Midbrain (tissue), 1 donor: ENCODE data around the gene TIRAP.
A peak's percentile ranks its signal among the peaks of the same experiment; 100 is the strongest.
"Not testable (repeated sequence)": the region's sequence is repeated elsewhere in the genome, so short reads cannot be mapped to it uniquely, and the experiment has no call there.

Source experiments
- DNase-seq: peaks from one replicate; lab custom pipeline; 2025; lab: John Stamatoyannopoulos, UW

The TIRAP gene

DNA sequence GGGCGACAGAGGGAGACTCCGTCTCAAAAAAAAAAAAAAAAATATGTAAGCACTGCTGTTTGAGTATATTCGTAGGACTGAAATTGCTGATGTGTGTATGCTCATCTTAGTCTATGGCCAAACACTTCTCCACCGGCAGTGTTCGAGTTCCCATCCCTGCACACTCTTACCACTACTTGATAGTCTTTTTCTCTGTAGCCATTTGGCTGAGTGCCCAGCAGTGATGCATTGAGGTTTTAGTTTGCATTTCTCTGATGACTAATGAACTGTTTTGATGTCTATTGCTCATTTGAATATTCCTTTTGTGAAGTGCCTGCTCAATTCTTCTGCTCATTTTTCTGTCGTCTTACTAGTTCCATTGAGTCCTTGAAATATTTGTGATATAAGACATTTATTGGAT, 1.9 kb downstream of the TIRAP start:
- DNase-seq = no peak

DNA sequence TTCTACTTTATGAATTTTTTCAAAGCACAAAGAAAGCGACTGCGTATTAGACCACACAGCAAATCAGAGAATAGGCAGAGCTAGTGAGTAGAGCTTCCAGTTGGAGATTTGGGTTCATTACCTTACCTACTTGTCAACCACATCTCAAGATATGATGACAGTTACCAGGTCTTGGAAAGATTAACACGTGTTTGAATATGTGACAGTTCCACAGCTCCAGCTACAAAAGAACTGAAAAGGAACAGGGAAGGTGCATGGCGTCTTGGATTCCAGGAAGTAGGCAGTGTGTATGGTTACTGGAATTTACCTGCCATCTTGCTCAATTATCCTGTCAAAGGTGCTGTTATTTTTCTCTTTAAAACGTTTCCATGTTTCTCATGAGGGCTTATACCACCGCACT, 5.3 kb downstream of the TIRAP start:
- no peak for DNase-seq

DNA sequence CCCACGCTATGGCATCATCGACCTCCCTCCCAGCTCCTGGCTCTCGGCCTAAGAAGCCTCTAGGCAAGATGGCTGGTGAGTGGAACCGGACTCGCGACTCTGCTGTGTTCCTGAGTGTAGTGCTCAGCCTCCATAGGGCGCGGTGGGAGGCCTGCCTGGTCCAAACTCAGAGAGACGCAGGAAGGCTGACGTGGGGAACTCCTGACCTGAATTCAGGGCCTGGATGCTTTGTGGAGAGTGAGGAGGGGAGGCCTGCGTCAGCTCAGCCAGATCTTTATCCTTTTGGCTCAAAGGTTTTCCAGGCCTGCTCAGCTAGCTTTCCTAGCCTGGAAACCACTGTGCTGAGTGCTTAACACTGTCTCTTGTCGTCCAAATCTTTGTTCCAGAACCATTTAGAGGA, 8.0 kb downstream of the TIRAP start:
- DNase-seq = no peak

DNA sequence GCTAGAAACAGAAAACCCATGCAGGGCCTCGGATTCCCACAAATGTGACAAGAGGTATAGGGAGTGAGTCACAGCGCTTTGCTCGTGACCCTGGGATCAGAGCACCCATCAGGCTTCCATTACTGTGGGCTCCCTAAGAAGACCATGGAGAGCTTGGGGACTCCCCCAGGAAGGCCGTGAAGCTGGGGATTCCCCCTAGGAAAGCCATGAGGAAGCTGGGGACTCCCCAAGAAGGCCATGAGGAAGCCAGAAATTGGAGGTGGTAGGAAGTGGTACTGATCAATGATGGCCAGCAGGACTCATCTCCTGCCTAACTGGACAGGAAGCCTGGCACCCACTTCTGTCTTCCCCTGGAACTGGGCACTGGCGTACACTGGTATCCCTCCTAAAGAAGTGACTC, 10.8 kb downstream of the TIRAP start:
- DNase-seq = no peak

DNA sequence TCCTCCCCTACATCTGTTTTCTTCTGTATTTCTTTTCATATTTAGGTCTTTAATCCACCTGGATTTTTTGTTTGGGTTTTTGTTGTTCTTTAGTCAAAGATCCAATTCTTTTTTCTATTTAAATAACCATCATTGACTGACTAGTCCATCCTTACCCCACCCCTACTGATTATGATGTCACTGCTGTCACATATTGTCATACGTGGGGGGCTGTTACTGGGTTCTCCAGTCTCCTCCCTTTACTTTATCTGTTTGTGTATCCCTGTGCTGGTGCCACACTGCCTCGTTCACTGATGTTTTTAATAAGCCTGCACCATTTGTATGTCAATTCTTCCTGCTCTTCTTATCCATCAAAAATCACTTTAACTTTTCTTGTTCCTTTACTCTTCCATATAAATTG, 14.1 kb downstream of the TIRAP start:
- no peak for DNase-seq

DNA sequence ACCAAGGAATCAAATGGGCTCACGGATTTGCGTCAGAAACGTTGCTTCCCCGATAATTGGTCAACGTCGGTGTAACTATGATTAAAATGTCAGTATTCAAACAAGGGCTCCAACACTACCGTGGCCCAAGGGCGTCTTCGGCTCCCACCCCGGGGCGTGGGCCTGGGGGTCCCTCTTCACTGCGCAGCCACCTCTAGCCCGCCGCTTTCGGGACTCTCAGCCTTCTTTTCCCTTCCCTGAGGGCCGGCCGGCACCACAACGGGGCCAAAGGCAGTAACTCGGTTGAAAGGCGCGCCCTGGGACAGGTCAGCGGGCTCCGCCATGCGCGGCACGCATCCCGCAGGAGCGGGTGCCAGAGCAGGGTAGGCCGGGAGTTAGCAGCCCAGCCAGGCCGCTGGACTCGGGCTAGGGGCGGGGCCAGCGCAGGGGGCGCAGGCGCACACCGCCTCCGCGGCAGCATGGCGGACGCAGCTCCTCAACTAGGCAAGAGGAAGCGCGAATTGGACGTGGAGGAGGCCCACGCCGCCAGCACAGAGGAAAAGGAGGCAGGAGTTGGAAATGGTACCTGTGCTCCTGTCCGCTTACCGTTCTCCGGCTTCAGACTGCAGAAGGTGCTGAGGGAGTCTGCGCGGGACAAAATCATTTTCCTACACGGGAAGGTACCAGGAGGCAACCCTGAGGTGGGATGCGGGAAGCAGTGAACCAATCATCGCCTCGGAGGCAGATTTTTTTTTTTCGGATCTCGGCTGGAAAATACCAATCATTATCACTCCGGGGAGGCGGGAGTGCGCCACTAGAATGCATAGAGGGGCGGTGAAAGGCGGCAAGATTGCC, 20.9 kb downstream of the TIRAP start, which contains the start of gene DCPS:
Gene DCPS (plus strand): TSS at position 438 of the 834 bp plus-strand sequence. CDS start 21 bp downstream, at position 459.
- peak; percentile 95 for DNase-seq

DNA sequence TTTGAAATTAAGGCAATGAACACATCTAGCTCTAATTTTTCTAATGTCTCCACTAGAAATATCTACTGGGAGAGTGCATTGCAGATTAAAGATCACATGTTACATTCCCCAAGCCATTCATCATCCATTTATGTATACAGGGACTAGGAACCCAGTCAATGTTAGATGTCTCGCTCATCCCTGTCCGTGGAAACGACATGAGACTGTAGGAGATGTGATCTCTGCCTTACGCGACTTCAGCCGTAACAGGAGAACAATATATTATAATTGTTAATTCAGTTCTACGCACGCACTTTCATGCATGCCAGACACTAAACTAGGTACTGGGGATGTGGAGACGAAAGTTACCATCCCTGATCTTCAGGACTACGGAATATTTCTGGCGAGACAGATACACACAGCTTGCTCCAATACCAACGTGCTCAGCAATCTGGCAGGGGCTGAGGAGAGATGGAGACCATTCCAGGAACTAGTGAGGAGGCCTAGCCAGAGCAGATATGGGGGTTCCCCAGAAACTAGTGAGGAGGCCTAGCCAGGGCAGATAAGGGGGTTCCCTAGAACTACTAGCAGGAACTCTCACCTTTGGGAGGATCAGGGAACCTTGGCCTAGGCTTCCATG, 21.7 kb downstream of the TIRAP start:
- no peak for DNase-seq

DNA sequence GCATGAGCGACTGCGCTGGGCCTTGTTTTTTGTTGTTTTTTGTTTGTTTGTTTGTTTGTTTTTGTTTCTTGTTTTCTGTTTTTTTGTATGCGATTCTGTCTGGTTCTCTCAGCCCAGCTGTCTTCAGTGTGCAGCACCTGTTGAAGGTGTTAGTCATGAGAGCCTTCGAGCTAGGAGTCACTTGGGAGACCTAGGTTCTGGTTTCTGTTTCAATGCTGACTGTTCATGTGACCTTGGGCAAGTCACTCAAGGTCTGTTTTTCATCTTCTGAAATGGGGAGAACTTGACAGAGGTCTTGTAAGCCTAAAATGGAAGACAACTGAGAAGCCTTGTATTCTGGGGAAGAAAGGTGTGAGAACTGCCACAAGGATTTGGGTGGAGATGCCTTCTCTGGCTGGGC, 22.8 kb downstream of the TIRAP start:
- no peak for DNase-seq

DNA sequence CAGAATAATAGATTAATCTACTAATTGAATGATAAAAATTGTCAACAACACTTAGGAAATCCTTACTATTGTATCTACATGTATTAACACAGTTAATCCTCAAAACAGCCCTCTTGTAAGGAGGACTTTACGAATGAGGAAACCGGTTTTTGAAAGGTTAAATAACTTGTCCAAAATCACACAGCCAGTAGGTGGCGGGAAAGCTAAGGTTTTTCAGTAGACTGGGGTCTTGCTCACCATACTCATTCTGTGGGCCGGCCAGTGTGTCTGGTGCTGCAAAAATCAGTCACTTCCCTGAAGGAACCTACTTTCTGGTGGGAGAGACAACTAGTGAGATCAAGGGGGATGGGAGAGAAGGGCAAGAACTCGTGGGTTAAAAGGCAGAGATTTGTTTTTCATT, 24.8 kb downstream of the TIRAP start:
- peak; percentile 16 for DNase-seq

DNA sequence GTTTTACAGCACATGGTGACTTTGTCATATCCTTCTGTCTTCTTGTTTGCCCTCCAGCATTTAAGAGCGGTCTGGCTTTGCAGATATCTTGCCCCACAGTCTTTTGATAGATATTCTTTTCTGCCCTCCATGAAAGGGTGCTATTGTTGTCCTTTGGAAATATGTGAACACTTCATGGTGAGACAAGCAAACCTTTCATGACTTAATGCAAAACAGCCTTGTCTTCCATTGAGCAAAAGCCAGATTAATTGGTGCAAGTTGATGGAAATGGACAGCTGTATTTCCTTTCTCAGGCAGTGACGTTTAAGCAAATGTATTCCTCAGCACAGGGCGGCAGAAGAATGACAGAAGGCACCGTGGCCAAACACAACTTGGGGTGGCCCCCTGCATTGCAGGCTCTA, 25.4 kb downstream of the TIRAP start:
- peak; percentile 44 for DNase-seq

DNA sequence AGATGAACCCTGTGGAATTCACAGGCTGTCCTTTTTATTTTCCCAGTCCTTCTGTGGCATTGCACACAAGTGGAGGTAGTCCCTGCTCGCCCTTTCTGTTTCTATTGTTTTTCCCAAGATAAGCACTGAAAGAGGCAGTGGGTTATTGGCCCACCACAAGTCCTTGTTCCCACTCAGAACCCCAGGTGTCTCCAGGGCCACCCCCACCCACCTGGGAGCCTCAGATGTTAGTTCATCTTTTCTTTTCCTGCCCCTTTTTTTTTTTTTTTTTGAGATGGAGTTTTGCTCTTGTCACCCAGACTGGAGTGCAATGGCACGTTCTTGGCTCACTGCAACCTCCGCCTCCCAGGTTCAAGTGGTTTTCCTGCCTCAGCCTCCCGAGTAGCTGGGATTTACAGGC, 25.9 kb downstream of the TIRAP start:
- DNase-seq = not testable (repeated sequence)

DNA sequence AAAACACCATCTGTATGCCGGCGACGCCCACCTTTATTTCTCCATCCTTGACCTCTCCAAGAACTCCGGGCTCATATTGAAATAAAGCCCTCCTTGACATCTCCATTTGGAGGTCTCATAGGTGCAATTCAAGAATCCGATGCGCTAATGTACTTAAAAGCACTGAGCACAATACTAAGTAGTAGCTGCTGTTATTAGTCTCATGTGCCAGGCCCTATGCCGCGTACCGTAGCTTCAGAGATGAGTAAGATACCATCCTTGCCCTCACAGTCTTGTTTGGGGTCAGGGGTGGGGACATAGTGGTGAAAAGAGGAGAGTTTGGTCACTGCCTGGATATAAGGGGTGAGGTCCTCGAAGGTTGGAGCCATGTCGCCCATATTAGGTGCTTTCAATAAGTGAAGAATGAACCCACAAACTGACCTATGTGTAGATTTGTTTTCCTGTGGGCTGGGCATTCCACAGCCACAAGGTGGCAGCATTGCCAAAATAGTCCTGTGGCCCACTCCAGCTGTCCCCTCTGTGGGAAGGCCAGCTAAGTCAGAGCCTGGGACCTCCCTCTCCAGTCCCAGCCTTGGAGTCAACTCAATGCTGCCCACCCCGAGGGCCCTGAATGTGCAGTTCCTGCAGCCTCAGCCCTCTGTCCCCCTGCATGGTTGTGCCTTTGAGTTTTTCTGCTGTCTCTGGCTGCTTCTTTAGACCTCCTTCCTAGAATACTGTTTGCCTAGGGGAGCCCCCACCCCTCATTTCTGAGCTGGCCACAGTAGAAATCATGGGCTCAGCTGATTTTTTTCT, 27.5 kb downstream of the TIRAP start:
- peak; percentile 87 for DNase-seq

DNA sequence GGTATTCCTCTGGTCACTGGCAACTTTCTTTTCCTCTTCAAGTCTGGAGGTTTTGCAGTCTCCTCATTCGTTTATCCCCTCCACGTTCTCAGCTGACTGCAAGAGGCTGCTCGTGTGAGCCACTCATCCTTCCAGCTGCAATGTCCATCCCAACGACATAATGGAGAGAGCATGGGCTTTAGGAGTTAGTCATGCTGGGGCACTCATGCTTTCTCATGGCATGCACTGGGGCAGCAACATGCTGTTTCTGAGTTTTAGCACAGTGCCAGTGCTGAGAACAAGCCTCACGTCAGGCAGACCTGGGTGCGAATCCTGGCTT, 28.1 kb downstream of the TIRAP start:
- no peak for DNase-seq

DNA sequence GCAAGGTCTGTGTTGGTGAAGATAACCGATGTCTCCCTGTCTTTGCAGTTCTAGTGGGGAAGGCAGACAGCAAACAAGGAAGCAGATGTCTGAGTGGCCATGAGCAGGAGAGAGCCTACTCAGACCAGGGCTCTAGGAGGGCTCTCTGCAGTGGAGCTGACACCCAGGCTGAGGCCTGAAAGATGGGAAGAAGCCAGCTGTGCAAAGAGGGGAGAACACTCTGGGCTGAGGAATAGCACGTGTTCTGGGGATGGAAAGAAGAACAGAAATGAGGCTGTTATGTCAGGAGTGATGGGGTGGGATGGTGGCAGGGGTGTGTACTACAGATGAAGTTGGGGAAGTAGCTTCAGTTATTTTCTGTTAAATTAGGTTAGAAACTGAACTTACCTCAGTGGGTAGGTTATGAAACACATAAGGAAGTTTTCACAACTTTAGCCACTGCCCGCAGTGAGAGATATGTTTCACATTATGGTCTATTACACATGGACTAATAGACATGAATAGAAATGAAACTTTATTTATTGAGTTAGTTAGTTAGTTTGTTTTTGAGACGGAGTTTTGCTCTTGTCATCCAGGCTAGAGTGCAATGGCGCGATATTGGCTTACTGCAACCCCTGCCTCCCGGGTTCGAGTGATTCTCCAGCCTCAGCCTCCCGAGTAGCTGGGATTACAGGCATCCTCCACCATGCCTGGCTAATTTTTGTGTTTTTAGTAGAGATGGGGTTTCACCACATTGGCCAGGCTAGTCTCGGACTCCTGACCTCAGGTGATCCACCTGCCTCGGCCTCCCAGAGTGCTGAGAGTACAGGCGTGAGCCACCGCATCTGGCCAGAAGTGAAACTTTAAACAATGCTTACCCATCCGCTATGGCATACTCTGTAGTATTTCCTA, 28.8 kb downstream of the TIRAP start:
- no peak for DNase-seq

DNA sequence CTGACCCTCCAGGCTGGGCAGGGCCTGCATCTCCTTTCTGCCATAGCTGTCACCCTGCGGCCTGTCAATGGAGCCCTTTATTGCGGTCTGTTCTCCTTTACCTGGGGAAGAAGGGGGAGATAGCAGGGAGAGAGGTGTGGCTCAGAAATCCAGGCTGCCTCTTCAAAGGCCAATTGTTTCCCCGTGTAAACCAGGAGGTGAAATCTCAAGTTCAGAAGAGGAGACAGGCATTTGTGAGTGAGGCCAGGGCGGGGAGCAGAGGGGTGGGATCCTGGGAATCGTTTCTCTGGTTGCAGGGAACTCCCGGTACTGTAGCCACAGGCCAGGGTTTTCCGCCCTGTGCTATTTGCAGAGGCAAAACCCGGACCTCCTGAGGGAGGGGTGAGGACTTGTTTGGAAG, 30.1 kb downstream of the TIRAP start:
- no peak for DNase-seq

DNA sequence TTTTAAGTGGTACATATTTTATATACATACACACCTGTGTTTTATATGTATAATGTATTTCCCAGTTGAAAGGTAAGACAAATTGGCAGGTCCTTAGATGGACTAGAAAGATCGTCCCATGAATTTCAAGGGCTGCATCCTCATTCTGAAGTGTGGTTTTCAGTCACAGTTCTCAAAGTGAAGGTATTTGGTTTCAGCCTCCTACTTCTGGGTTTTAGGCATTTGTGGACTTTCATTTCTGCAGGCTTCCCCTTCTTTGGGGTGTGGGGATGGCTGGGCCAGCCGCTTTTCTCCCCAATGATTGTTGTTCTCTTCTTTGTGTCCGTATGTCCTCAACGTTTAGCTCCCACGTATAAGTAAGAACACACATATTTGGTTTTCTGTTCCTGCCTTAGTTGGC, 30.9 kb downstream of the TIRAP start:
- DNase-seq = no peak

DNA sequence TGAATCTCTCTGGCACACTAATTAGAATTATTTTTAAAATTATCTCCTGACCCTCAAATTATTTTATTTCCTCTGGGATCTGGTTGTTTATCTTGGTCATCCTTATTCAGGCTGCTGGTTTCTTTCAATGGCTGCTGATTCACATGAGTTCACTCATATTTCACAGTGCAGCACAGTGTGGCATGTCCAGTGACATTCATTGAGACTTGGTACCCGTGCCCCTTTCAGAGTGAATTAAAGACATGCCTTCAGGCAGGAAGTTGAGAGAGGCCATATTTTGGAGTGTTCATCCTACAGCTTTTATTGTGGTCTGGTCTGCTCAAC, 34.5 kb downstream of the TIRAP start:
- DNase-seq = no peak

DNA sequence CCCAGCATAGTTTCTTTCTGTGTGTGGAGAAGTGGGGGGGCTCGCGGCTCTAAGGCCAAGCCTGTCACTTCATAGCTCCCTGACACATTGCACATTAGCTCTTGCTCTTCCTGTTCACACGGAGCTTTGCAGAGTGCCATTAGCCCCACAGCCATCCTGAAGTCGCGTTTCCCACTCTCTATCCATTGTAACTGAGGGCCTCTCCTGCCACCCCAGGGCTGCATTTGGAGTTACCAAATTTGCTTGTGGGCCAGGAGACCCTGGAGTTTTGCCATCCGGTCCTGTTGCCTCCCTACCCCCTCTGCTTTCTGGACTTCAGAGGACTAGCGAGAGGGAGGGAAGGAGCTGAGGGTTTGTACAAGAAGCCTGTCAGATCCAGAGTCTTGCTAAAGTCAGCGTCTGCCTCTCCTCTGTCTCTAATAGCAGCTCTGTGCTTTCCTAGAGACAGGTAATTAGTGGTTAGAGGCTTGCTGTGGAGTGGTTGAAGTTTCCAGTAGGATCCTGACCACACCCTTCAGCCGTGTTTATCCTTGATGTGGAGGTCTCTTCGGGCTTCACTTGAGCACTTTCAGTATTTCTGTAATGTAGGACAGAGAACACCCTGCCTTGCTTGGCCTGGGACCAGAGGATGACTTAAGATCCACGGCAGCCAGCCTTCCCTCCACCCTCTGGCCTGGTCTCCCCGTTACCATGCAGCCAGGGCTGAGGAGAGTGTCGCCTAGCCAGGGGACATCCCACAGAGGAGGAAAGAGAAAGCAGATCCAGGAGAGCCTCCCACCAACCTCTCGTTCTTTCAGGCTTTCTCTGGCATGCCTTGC, 35.1 kb downstream of the TIRAP start:
- DNase-seq = peak; percentile 43

DNA sequence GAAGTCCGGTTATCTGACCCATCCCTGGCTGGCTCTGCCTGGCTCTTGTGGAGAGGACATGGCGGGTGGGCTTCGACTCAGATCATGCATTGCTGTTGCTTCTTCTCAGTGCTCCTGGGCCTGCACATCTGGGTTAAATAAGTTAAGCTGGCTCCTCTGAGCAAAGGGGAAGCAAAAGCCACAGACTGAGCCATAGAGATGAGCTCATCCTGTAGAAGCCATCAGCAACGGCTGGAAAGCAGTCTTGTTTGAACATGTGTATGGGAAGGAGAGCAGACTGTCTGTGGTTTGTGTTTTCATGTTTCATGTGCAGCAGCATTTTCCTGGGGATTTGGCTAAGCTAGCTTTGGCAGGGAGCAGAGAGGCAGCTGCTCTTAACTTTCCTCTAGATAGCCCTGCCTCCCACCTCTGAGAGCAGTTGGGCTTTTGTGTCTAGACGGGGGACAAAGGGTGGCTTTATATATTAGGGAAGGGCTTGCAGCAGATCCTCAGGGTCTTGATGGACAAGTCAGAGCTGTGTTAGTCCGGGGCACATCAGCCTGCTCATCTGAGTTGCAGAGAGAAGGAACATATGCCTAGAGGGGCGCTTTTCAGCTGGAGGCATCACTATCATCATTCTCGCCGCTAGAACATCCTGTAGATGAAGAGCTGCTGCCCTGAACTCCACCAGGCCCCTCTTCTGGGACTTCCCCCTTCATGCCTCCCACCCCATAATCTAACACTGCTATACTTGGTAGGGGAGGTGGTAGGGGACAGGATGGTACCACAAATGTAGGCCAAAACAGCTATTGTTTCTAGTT, 35.9 kb downstream of the TIRAP start:
- DNase-seq = peak; percentile 11

DNA sequence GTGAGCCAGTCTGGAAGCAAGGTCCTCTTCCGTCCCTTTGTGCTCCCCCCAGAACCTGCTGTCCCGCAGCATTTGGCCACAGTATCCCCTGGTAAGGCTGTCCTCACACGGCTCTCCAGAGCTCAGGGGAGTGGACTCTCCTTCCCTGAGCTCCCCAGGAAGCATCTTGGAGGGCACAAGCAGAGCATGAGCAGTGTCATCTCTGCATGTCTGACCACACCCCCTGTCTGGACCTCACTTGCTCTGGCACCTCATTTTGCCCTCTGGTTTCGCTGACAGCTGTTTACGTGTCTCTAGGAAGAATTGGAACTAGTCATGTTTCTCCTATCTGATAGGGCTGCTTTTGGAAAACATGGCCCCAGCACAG, 36.5 kb downstream of the TIRAP start:
- DNase-seq = no peak
